ENCODE results near the gene ADSL. TPM values are rescaled to one million over a fixed set of nuclear protein-coding genes. Genes with fewer than 3 reads are reported as not detected.

The ADSL gene
- total and polyA plus RNA-seq, 2 experiments from 2014 or later = 72.5 to 123 TPM

DNA sequence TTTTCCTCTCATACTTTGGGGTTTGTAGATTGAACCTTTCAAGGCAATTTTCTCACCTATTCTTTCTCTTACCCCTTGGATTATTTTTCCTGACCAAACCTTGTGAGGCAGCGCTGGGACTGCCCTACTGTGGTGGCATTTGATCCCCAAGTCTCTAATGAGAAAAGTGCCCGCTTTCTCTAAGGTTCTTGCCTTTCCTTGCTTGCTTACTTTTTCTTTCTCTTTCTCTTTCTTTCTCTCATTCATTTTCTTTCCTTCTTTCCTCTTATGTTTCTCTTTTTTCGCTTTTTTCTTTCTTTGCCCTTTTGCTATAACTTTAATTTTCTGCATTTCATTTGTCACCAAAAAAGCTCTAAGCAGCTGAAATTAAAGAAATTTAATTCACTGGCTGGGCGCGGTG is 40.7 kb upstream of the ADSL start:
- H3K27ac ChIP-seq = no peak overlapping the region
- H3K9ac ChIP-seq = no peak overlapping the region
- peaks cover 11% of the 10 kb centered on the region for H3K4me1 ChIP-seq (ENCODE audit: insufficient read depth)
- peaks cover 19% of the 10 kb centered on the region for H3K36me3 ChIP-seq (ENCODE audit: low read depth)
- H3K4me2 ChIP-seq (ENCODE audit: unreplicated experiment) = no peak overlapping the region
- H3K79me2 ChIP-seq (ENCODE audit: insufficient read depth) = no peaks in the 10 kb centered on the region
- 97 to 98% methylated on average over 5 of the region's 5 CpGs for WGBS, 2 experiments (ENCODE audit: low coverage in 1 of 2, low lambda C conversion rate in 2 of 2, missing lambda C conversion rate in 2 of 2)
- H3F3A ChIP-seq (ENCODE audit: insufficient read depth) = peaks cover 25% of the 10 kb centered on the region
- H3K4me3 ChIP-seq = no peak overlapping the region
- no peak overlapping the region for H2AFZ ChIP-seq
- H4K20me1 ChIP-seq (ENCODE audit: insufficient read depth) = no peaks in the 10 kb centered on the region
- H3K27me3 ChIP-seq (replicated peaks; ENCODE audit: insufficient read depth) = no peaks in the 10 kb centered on the region
- DNase-seq = no peak
- in situ Hi-C loops (cut with MboI) = no loop called here
- no peaks in the 10 kb centered on the region for H3K9me2 ChIP-seq (ENCODE audit: insufficient read depth)
- TF ChIP-seq EZH2 (IDR thresholded peaks at IDR 0.05; ENCODE audit: insufficient read depth, poor library complexity, severe bottlenecking) (no peak), EZH2phosphoT487 (IDR thresholded peaks at IDR 0.05; ENCODE audit: insufficient read depth, low read depth) (no peak)
- H3K9me3 ChIP-seq (ENCODE audit: low read depth) = no peaks in the 10 kb centered on the region

DNA sequence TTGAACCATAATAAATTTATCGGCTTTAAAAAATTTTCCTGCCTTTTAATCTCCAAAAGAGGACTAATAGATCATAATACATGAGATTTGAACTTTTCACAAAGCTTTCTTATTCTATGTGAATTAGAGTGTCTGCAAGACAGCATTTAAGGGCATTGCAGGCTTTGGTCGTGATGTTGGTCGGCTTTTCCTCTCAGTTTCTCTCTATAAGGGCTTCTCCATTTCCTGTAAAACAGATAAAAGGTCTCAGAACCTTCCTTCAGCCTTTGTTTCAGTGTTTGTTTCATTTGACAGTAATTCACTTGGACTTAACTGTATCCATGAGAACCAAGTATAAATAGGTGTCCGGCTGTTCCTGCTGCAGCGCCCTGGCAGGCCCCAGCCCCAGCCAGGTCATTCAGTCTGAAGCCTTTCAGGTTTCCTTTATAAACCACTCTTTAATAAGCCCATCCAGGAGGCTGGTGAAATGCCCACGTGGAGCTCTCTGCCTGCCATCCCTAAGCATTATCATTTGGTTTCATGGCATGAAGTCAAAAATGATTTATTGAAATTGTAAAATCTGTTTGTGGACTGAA is 37.2 kb upstream of the ADSL start:
- Histone ChIP-seq H3K9me3 (ENCODE audit: low read depth) (no peaks in the 10 kb centered on the region), H2AFZ (no peak overlapping the region), H3K79me2 (ENCODE audit: insufficient read depth) (no peaks in the 10 kb centered on the region), H3K9me2 (ENCODE audit: insufficient read depth) (no peaks in the 10 kb centered on the region), H4K20me1 (ENCODE audit: insufficient read depth) (no peaks in the 10 kb centered on the region), H3F3A (ENCODE audit: insufficient read depth) (peaks cover 50% of the 10 kb centered on the region), H3K4me3 (no peak overlapping the region), H3K27me3 (replicated peaks; ENCODE audit: insufficient read depth) (no peaks in the 10 kb centered on the region), H3K27ac (peak overlapping the region; percentile 88), H3K4me1 (ENCODE audit: insufficient read depth) (peaks cover 21% of the 10 kb centered on the region), H3K4me2 (ENCODE audit: unreplicated experiment) (no peak overlapping the region), H3K36me3 (ENCODE audit: low read depth) (peaks cover 25% of the 10 kb centered on the region), H3K9ac (peak overlapping the region; percentile 63; the same call in 1 of the 2 replicates)
- in situ Hi-C loops (cut with MboI) = no loop called here
- TF ChIP-seq EZH2 (IDR thresholded peaks at IDR 0.05; ENCODE audit: insufficient read depth, poor library complexity, severe bottlenecking) (no peak), EZH2phosphoT487 (IDR thresholded peaks at IDR 0.05; ENCODE audit: insufficient read depth, low read depth) (no peak)
- 84% methylated on average over 6 of the region's 6 CpGs for WGBS, 2 experiments (ENCODE audit: low coverage in 1 of 2, low lambda C conversion rate in 2 of 2, missing lambda C conversion rate in 2 of 2)
- DNase-seq = no peak

DNA sequence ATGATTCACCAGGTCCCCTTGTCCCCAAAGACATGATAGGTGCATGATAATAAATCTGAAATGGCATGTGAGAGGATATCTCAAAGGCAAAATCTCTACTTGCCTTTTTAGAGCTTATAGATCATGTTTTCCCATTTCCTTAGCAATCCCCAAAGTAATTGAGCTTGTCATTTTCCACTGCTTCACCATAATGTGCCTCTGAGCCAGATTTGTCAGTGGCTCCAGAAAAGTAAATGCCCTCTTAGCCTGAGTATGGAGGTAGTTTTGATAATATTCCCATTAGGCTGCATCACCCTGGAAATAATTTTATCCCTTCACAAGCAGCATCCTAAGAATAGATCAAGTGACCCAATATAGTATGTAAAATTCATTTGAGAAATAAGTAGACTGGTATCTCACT is 36.7 kb upstream of the ADSL start:
- H4K20me1 ChIP-seq (ENCODE audit: insufficient read depth) = no peaks in the 10 kb centered on the region
- no peak overlapping the region for H2AFZ ChIP-seq
- no peak for TF ChIP-seq EZH2phosphoT487 (IDR thresholded peaks at IDR 0.05; ENCODE audit: insufficient read depth, low read depth)
- no peak for TF ChIP-seq EZH2 (IDR thresholded peaks at IDR 0.05; ENCODE audit: insufficient read depth, poor library complexity, severe bottlenecking)
- H3F3A ChIP-seq (ENCODE audit: insufficient read depth) = peaks cover 50% of the 10 kb centered on the region
- H3K27ac ChIP-seq = peak overlapping the region; percentile 88
- H3K27me3 ChIP-seq (replicated peaks; ENCODE audit: insufficient read depth) = no peaks in the 10 kb centered on the region
- peaks cover 21% of the 10 kb centered on the region for H3K4me1 ChIP-seq (ENCODE audit: insufficient read depth)
- H3K9me3 ChIP-seq (ENCODE audit: low read depth) = no peaks in the 10 kb centered on the region
- DNase-seq = peak; percentile 20
- H3K9me2 ChIP-seq (ENCODE audit: insufficient read depth) = no peaks in the 10 kb centered on the region
- H3K4me2 ChIP-seq (ENCODE audit: unreplicated experiment) = peak overlapping the region; percentile 67
- H3K4me3 ChIP-seq = peak overlapping the region; percentile 58
- H3K36me3 ChIP-seq (ENCODE audit: low read depth) = peaks cover 31% of the 10 kb centered on the region
- no peaks in the 10 kb centered on the region for H3K79me2 ChIP-seq (ENCODE audit: insufficient read depth)
- peak overlapping the region; percentile 63 for H3K9ac ChIP-seq
- in situ Hi-C loops (cut with MboI) = no loop called here

DNA sequence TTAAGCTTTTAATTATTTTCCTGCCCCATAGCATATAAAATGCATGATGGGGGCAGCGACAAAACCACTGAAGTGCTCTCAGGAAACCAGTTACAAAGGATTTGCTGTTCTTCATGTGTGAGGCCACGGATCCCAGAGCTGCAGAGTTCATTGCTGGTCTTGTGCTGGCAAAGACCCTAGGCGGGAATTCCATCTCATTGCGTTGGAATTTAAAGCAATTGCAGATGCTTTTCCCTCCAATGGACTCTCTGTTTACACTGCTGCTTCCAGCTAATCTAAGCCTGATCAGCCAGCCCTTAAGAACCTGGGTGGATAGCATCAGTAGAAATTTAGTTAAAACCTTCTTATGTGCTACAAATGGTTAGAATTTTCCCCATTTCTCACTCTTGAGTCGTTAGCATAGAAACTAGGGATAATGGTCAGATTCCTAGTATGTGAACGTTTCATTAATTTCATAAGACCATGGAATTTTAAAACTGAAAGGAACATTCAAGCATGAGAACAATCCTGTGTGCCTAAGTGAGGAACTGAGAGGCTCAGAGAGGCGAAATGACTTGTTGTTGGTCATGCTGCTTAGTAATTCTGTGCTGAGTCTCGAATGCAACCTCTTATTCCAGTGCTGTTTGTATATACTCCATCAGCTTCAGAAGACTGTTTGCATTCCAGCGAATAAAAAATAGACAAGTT is 36.1 kb upstream of the ADSL start:
- WGBS, 2 experiments (ENCODE audit: low coverage in 1 of 2, low lambda C conversion rate in 2 of 2, missing lambda C conversion rate in 2 of 2) = 1 to 2% methylated on average over 9 of the region's 9 CpGs
- no peaks in the 10 kb centered on the region for H3K9me3 ChIP-seq (ENCODE audit: low read depth)
- H2AFZ ChIP-seq = no peak overlapping the region
- H3K27ac ChIP-seq = peak overlapping the region; percentile 88
- H3K4me1 ChIP-seq (ENCODE audit: insufficient read depth) = peaks cover 21% of the 10 kb centered on the region
- H3K4me2 ChIP-seq (ENCODE audit: unreplicated experiment) = peak overlapping the region; percentile 67
- H4K20me1 ChIP-seq (ENCODE audit: insufficient read depth) = no peaks in the 10 kb centered on the region
- peaks cover 50% of the 10 kb centered on the region for H3F3A ChIP-seq (ENCODE audit: insufficient read depth)
- H3K79me2 ChIP-seq (ENCODE audit: insufficient read depth) = no peaks in the 10 kb centered on the region
- TF ChIP-seq EZH2phosphoT487 (IDR thresholded peaks at IDR 0.05; ENCODE audit: insufficient read depth, low read depth) = 0 out of 2 replicates have a peak, but pooled peaks have one; percentile 23
- no peak for TF ChIP-seq EZH2 (IDR thresholded peaks at IDR 0.05; ENCODE audit: insufficient read depth, poor library complexity, severe bottlenecking)
- no peaks in the 10 kb centered on the region for H3K9me2 ChIP-seq (ENCODE audit: insufficient read depth)
- no peaks in the 10 kb centered on the region for H3K27me3 ChIP-seq (replicated peaks; ENCODE audit: insufficient read depth)
- peaks cover 34% of the 10 kb centered on the region for H3K36me3 ChIP-seq (ENCODE audit: low read depth)
- peak overlapping the region; percentile 63 for H3K9ac ChIP-seq
- peak overlapping the region; percentile 58 for H3K4me3 ChIP-seq
- DNase-seq = peak; percentile 93
- in situ Hi-C loops (cut with MboI) = no loop called here

All from GM23248 (cell line).